Measurements from ENCODE around the gene ERC1.

The ERC1 gene

DNA sequence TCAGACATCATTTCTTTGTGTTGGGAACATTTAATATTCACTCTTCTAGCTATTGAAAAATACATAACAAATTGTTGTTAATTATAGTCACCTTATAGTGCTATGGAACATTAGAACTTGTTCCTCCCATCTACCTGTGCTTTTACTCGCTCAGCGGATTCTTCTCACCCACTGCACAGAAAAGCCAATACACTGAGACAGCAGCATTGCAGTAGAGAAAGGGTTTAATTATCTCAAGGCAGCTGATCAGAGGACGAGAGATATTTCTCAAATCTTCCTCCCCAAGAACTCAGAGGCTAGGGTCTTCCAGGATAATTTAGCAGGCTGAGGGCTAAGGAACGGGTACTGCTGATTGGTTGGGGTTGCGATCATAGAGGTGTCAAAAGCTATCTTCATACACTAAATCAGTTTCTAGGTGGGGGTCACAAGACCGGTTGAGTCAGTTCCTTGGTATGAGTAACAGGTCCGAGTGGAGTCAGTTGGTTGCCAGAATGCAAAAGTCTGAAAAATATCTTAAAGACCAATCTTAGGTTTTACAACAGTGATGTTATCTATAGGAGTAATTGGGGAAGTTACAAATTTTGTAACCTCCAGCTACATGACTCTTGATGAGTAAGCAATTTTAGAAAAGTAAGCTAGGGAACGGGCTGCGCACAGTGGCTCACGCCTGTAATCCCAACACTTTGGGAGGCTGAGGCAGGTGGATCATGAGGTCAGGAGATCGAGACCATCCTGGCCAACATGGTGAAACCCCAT, 430.2 kb downstream of the ERC1 start:
- DNase-seq = no peak

DNA sequence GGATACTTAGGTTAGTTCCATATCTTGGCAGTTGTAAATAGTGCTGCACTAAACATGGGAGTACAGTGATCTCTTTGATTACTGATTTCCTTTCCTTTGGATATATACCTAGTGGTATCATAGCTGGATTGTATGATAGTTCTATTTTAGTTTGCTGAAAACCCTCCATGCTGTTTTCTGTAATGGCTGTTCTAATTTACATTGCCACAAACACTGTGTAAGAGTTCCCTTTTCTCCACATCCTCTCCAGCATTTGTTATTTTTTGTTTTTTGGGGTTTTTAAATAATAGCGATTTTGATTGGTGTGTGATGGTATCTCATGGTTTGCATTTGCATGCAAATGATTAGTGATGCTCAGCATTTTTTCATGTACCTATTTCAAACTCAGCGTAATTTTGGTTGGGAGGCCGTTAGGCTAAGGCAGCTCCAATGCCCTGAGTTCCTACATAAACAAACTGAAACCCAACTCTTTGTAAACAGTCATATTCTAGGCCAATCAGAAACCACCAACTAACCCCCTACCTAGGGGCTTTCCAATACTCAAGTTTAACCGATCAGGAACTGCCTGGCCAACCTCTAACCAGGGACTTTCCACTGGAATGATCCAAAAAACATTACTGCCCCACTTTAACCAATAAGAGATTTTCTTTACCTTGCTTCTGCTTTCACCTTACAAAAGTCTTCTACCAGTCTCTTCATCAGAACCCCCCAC, 431.7 kb downstream of the ERC1 start:
- DNase-seq = no peak

DNA sequence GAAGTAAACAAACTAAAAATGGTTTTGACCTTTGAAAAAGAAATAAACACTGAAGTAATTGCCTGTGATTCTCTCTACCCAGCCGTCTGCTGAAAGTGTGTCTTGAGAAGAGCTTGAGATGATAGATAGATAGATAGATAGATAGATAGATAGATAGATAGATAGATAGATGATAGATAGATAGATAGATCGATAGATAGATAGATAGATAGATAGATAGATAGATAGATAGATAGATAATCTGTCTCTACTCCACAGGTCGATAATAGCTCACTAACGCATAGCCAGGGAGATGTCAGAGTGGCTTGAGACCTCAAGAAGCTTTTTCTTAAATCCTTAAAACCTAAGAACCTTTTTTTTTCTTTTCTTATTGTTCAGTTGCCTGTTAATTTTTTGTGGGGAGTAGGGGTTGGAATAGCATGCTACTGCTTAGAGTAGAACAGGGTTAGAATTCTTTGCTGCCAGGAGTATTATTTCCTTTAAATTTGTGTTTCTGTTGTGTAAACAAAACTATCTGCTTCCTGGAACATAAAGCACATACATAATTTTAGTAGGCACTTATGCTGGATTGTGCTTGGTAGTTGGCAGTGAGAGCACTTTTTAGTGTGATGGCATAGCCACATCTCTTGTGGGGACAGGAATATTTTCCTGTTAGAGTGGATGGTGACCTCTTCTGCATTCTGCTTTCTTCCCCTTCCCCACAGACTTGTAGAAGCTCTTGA, 433.8 kb downstream of the ERC1 start:
- DNase-seq = no peak

DNA sequence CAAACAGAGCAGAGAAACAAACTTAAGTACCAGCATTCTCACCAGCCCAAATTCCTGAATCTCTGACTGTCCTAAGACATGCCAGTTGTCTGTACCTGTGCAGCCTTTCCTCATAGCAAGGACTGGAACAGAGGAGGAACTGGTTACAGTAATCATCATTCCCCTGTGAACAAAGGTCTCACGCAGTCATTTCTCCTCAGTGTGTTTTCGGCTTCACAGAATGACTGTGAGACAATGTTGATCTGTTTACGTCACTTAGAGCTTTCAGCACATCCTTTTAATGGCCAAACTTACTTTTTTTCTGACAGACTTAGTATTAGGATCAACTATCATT, 434.3 kb downstream of the ERC1 start:
- DNase-seq = no peak

DNA sequence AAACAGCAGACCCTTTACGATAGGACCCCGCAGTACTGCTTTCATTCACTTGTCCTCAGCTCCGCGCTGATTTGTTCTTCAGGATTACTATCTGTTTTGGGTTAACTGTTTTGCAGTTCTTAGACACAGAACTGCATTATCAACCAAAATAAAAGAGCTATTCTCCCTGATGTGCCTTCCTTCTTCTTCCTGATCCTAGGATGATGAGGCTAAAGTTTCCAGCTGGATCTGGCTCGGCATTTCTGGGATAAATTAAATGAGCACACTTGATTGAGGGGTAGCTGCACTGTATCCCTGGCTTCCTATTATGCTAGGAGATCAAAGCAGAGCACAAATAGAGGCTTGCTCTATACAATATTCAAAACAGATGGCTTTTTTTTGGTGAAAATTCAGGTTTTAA, 437.6 kb downstream of the ERC1 start:
- DNase-seq = no peak

DNA sequence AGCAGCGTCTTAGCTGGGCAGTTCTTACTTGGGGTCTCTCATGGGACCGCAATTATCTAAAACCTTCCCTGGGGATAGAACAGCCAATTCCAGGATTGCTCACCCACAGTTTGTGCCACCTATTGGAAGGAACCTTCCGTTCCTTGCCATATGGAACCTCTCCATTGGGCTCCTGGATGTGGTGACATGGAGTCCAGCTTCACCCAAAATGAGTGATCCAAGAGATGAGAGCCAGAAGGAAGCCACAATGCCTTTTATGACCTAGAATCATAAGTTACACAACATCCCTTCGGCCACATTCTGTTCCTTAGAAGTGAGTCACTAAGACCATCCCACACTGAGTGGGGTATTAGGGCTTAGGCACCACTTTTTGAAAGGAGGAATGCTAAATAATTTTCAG, 439.0 kb downstream of the ERC1 start:
- no peak for DNase-seq

DNA sequence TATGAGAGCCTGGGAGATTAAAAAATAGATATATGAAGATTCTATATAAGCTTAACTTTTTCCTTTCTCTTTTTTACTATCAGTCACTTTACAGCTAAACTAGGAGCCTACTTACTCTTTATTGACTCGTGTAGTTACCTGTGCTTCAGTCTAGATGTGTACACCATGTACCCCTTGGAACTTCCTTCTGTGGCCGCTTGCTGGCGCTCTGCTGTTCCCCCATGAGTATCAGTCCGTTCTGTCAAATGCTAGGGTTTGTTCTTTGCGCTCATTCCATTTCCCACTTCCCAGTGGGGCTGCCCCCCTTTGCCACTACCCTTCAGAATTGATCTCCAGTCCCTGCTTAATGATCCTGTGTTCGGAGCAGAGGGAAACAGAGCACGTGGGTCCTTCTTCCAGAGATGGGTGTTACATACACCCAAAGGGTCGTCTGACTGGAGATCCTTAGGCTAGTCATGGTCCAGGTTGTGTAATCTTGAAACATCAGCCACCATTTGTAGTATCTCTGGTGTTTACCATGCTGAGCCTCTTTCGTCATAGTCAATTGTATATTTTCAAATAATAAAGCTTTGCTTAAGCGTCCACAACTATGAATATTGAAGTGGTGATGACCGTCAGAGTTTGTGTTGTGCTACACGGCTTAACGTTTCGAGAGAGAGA, 443.4 kb downstream of the ERC1 start:
- DNase-seq = no peak

DNA sequence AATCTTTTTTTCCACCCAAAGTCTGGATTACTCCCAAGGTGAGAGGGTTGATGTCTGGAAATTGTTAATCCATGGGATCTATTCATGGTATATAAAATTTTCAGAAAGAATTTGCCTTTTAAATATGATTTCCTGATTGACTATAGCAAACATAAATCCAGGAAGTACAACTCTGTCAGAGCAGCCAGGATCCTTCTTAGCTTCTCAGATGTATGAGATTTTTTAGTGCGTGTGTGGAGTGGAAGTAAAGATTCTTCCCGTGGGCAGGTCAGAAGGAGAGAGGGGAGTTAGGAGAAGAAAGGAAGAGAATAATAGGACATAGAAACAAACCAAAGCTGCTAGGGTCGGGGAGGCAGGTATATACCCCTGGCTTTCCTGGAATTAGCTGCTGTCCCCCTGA, 444.0 kb downstream of the ERC1 start:
- DNase-seq = no peak

DNA sequence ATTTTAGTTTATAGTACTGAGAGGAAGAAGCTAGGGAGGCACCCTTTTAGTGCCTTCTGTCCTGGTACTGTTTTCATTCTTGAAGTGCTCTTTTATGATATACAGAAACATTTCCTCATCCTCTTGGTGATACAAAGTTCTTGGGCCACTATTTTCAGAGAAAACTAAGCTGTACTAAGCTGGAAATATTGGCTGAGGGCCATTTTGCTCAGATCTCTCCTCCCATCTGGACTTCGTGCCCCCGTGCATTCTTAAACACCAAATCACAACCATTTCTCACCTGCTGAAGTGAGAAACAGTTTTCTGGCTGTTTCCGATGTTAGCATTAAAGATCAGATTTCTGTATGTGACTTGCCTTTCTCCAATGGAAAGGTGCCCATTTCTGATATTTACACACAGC, 444.4 kb downstream of the ERC1 start:
- DNase-seq = no peak

DNA sequence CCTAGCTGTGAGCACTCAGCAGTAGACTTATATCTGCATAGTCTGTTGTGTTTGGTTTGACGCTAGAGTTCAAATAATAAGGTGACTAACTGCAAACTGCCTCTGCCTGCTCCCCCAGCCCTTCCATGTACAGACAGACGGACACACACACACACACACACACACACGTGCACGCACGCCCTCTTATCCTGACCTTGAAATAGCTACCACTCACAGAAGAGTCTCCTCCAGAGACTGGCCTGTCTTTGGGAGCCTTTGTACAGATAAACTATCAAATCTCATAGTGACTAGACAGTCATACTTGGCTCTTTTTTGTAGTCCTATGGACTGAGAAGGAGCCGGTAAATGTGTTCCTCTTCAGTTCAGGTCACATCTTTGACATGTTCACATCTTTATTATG, 445.0 kb downstream of the ERC1 start:
- no peak for DNase-seq

DNA sequence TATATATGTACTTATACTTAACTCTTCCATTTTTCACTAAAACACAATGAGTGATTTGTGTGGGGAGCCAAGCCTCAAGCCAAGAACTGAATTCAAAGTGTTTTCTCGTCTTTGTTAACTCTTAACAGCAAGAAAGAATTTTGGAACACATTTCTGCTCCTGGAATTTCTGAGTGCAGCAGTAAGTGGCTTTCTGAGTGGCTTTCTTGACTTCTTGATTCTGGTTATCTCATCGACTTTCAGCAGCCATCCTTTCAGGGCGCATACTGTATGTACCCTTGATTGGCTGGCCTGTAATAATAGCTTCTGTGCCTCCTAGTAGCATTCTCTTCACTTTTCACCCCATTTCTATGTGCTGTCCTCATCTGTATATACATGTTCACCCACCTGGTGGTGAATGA, 446.0 kb downstream of the ERC1 start:
- DNase-seq = no peak

DNA sequence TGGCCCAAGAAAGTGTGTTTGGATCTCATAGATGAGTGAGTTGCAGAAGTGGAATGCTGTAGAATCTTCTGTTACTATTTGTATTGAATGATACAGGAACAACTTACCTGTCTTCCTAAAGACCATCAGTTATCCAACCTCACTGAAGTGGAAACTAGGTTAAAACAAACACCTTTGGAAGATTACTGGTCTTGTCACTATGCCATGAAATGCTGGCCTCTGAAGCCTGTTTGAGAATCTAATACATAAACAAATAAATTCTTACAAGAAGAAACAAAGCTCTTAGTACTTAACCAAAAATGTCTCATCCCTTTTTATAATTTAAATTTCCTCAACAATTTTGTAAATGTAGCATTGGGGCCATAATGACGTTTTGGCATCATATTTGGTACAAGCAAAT, 448.2 kb downstream of the ERC1 start:
- DNase-seq = no peak

DNA sequence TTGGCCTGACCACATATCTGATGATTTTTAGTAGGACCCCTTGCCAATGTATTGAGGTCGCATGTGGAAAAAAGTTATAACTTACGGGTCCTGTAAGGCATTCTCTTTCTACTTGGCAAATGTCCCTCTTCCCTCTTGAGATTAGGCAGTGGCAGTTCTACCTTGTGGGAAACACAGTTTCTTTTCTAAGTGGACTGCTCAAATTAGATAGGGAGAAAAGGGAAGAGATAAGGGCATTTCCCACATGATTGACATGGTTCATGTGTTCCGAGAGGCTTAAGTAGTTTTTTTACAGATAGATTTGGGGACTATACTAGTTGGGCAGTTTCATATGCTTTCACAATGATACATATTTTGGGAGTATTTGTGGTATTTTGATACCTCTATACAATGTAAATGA, 448.7 kb downstream of the ERC1 start:
- no peak for DNase-seq

DNA sequence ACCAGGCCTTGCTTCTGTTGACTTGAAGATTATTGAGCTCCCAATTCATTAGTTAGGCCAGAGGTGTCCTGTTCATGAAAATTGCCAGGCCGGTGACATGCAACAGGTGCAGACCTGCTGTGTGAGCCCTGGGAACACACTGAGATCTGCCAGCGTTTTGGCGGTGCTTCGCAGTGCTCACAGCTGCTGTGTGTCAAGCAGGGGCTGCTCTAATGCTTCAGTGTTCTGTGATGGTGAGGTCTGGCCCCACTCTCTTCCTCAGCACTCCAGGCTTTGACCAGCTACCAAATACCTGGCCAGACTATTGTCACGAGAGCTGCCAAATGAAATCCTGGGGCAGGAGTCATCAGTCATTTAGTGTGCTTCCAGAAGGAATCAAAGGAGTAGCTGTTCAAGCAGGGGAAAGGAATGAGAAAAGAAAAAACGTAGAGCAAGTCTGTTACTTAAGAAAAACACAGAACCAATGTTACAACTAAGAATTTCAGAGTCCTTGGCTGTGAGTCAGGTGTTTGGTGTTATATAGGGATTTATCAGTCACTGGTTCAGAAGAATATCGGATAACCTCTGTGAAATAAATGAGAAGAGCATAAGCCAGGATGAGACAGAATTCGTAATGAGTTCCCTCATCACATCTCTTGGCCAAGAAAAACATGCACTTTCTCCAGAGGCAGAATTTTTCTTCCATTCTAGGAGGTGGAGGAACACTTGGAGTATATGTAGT, 452.6 kb downstream of the ERC1 start:
- DNase-seq = no peak

DNA sequence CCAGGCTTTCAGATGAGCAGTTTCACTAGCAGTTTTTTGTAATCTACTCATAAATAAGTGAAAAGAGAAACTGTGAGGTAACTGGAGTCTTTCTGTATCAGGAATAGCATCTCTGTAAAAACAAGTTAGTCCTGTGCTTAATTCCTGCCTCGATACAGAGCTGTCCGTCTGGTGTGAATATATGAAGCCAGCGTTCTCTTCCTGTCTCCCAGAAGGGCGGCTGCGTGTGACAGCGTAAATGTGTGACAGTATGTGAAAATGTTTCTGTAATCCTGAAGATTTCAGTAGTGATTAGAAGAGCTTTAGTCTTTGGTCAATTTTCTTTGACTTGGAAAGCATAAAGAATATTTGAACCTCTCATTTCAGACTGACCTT, 453.1 kb downstream of the ERC1 start:
- DNase-seq = no peak

DNA sequence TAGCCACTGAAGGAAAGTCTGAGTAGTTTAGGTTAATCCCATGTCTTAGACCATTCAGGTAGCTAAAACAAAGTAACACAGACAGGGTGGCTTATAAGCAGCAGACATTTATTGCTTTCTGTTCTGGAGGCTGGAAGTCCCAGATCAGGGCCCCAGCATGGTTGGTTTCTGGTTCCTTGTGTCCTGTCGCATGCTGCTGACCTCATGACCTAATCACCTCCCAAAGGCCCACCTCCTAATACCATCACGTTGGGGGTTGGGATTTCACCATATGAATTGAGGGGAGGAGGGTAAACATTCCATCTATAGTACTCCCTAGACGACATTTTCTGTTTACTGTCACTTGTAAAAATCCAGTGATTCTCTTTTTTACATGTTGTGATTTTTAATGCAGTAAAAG, 454.8 kb downstream of the ERC1 start:
- no peak for DNase-seq

DNA sequence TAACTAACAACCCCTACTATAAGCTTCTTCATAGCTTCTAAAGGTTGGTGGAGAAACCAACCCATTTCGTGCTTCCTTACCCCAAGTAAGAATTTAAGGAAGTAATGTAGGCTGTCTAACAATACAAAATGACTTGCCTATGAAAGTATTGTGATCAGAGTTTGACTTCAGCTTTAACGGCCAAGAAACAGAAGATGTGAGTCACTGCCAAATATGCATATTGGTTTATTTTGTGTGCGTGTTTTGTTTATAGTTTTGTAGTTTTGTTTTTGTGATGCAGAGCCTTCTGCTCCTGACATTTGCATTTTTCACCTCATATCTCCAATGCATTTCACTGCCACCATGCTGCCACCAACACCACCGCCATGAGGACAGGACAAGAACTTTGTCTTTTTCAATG, 457.3 kb downstream of the ERC1 start:
- no peak for DNase-seq

DNA sequence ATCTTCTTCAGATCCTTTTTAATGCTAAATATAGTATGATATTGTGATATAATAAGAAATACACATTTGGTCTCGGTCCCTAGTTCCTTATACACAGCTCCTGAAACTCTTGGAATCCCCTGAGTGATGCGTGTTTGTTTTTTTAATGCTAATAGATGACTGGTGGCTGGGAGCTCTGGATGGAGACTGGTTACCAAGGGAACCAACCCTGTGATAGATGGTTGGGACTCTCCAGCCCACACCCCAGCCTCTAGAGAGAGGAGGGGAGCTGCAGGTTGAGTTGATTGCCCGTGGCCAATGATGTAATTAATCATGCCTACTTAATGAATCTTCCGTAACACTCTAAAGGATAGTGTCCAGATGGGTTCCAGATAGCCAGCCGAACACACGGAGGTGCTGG, 462.8 kb downstream of the ERC1 start:
- DNase-seq = no peak

DNA sequence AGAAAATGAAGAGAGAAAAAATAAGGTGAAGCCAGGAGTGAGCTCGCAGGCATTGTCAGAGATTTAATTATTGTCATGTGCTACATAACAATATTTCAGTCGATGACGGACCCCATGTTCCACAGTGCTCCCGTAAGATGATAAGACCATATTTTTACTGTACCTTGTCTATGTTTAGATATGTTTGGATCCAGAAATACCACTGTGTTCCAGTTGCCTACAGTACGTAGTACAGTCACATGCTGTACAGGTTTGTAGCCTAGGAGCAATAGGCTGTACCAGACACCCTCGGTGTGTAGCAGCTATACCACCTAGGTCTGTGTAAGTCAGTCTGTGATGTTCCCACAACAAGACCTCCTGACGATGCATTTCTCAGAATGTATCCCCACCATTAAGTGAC, 465.9 kb downstream of the ERC1 start:
- DNase-seq = no peak

DNA sequence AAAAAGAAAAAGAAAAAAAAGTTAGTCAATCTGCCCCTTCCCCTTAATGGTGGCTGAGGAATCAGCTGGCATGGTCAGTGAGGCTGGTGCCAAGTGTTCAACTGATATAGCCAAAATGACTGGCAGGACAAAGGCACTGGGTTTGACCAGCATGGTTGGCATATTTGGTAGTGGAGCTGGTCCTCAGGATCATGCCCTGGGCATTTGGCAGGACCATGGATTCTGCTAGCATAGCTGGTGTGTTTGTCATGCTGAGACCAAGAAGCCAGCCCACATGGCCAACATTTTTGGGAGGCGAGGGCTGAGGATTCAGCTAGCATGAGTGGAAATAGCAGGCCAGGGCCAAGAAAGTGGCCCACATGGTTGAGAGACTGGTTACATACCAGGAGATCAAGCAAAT, 466.9 kb downstream of the ERC1 start:
- no peak for DNase-seq

DNA sequence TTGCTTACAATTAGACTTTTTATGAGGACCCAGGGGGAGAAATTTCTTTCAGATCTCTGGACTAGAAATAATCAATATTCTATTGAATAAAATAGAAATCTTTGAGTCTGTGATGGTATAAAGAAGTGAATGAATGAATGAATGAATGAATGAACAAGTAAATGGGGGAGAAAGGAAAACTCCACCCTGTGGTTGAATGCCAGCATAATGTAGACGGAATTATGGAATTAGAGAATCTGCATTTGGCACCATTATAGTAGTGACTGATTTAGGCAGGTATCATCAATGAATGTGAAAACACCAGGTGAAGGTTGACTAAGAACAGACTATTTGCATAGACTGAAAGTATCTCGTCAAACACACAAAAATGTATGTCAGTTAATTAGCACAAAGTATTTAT, 468.3 kb downstream of the ERC1 start:
- no peak for DNase-seq

DNA sequence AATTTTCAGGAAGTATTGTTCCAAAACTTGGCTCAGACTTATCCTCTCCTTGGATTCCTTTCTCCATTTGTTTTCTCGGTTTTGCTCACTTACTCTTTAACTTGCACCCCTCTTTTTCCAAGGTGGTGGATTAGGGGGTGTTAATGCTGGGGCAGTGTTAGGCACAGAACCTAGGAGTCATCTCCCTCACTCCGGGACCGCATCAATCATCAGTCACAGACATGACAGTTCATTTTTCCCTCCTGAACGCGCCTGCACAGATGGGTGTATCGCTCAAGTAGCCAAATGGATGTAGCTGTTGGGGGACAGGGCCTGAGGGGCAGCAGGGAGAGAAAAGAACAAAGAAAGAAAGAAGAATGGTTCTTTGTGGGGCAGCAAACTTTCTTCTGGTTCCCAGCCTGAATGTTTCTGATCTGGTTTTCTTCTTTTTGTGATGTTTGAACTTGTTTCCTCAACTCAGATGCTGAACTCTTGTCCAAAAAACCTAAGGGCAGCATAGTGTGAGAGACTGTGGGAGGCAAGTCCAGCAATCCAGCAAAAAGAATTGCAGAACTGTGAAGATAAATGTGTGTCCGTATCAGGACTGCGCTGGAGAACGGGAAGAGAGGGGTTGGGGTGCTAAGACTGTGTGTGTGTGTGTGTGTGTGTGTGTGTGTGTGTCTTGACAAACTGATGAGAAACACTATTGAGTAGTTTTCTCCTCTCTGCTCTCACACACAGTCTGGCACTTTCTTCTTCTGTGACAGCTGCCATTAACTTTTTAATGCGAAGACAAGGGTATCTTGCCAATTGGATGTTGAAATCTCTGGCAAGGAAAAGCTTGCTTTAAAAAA, 472.3 kb downstream of the ERC1 start:
- no peak for DNase-seq

All from CD4-positive, alpha-beta T cell treated with Interleukin-17A for 4 hours (primary cell).